ENCODE measurements around the gene RGS7. TPM values are rescaled to one million over a fixed set of nuclear protein-coding genes. Genes with fewer than 3 reads are reported as not detected.

RGS7 gene
- total RNA-seq, 4 donors from 2014 or later, result not detected

DNA sequence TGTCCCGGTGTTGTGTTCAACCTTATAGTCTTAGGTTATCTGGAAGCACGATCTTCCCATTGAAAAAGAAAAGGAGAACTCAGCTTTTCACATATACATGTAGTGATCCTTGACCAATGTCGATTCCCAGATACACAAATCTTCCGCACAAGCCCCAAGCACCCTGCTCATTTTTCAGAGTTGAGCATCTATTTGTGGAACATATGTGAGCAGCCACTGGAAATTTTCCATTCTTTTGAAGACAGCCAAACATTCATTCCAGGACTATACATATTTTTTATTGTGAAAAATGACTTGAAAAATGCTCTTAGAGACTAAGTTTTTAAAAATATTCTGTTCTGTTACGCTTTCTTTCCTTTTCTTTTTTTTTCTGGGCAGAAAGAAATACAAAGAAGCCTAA, 371.9 kb downstream of the RGS7 start:
- TF ChIP-seq, protein P1, sequence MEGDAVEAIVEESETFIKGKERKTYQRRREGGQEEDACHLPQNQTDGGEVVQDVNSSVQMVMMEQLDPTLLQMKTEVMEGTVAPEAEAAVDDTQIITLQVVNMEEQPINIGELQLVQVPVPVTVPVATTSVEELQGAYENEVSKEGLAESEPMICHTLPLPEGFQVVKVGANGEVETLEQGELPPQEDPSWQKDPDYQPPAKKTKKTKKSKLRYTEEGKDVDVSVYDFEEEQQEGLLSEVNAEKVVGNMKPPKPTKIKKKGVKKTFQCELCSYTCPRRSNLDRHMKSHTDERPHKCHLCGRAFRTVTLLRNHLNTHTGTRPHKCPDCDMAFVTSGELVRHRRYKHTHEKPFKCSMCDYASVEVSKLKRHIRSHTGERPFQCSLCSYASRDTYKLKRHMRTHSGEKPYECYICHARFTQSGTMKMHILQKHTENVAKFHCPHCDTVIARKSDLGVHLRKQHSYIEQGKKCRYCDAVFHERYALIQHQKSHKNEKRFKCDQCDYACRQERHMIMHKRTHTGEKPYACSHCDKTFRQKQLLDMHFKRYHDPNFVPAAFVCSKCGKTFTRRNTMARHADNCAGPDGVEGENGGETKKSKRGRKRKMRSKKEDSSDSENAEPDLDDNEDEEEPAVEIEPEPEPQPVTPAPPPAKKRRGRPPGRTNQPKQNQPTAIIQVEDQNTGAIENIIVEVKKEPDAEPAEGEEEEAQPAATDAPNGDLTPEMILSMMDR (IDR thresholded peaks at IDR 0.05; ENCODE audit: low read depth), result no peak

DNA sequence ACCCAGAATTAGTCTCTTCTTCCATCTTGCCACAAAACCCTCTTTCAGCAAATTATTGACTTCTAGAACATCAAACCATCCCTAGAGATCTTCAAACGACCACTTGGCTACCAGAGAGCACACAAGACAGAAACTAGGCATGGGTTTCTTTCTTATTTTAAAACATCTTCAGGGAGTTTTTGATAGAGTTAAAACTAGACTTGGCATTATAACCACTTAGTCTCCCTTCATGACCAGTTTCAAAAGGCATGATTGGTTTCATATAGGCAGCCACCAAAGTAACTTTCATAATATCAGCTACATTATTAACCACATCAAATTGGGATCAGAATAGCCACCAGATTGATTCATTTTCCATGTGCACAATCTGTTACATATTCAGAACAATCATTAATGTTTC, 376.7 kb downstream of the RGS7 start:
- TF ChIP-seq, protein P1 (IDR thresholded peaks at IDR 0.05; ENCODE audit: low read depth), result no peak

- TF ChIP-seq, protein P1 (IDR thresholded peaks at IDR 0.05; ENCODE audit: low read depth), result no peak
Observed at GRCh38 chr1:240976685-240977084, 380.3 kb downstream of the RGS7 start.

DNA sequence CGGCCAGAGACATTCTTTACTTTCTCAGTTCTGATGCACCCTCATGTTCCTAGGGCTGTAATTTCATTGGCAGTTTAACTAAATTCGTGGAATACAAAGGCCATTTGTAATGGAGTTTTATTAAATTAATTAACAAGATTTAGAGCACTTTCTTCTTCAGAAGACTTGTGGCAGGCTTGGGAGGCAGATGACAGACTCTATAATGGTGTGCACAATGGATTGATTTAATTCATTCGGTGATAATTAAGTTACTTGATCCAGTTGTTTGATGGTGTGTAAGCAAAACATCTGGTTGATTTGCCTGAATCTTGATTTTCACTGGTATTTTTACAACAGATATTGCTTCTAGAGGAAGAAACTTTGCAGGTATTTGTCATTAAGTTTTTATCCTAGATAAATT, 383.1 kb downstream of the RGS7 start:
- TF ChIP-seq, protein P1 (IDR thresholded peaks at IDR 0.05; ENCODE audit: low read depth), result no peak

GRCh38 chr1:240970253-240970652, 386.8 kb downstream of the RGS7 start:
- TF ChIP-seq, protein P1 (IDR thresholded peaks at IDR 0.05; ENCODE audit: low read depth), result no peak

- TF ChIP-seq, protein P1 (IDR thresholded peaks at IDR 0.05; ENCODE audit: low read depth), result no peak
Observed at GRCh38 chr1:240968864-240969263, 388.1 kb downstream of the RGS7 start.

DNA sequence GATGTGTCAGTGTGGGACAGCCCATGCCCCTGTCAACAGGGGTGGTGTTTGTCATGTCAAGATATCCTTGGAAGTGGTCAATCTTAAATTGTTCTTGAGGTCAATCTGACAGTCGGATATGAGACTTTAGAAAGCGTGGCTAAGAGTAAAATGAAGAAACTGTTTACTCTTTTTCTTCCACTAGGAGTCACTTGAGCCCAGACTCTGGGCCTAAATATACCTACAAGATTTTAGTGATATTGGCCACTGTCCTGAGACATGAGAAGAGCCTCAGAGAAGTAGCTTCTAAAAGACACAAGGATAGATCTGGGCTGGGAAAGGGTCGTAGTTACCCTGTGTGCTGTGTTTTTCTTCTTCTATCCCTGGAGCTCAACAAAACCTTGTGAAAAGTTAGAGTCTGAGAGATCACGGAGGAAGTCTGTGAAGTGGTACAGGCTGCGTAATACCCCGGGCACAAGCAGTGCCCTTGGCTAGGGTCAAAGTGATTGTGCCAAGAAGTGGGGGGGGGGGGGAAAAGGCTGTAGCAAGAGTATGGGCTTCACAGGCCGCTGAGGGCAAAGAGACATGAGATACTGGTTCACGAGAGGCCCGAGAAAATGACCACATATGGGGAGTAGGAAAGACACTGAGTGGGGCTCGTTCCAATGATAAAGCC, 389.8 kb downstream of the RGS7 start:
- TF ChIP-seq, protein P1 (IDR thresholded peaks at IDR 0.05; ENCODE audit: low read depth), result no peak
